HG02840 (cell line): ENCODE data around the gene RANBP10.

ENCODE experiments used
- ATAC-seq: cut with Tn5 transposase; IDR thresholded peaks from one replicate; pipeline ENCODE4 v1.9.1; 2021; ENCODE audit warnings: mild to moderate bottlenecking, moderate library complexity, moderate number of reproducible peaks; ENCODE audit not compliant: unreplicated experiment, low FRiP score

The RANBP10 gene

GRCh38 chr16:67683767-67684166 lies 122.6 kb downstream of the RANBP10 start:
- no peak for ATAC-seq

GRCh38 chr16:67679935-67680897 lies 126.1 kb downstream of the RANBP10 start:
- no peak for ATAC-seq

- ATAC-seq, result no peak
Observed at GRCh38 chr16:67678354-67679023, 127.9 kb downstream of the RANBP10 start.

- no peak for ATAC-seq
Observed at GRCh38 chr16:67677712-67678111, 128.6 kb downstream of the RANBP10 start.

GRCh38 chr16:67676939-67677338 lies 129.4 kb downstream of the RANBP10 start:
- ATAC-seq, result no peak

- ATAC-seq, result no peak
Observed at GRCh38 chr16:67676516-67676915, 129.8 kb downstream of the RANBP10 start.

GRCh38 chr16:67675999-67676398 lies 130.4 kb downstream of the RANBP10 start:
- ATAC-seq, result no peak

- ATAC-seq, result no peak
Observed at GRCh38 chr16:67675579-67675935, 130.8 kb downstream of the RANBP10 start.

- no peak for ATAC-seq
Observed at GRCh38 chr16:67674851-67675578, 131.3 kb downstream of the RANBP10 start.

- ATAC-seq, result no peak
Observed at GRCh38 chr16:67673712-67674580, 132.4 kb downstream of the RANBP10 start.
